ENCODE results near the gene WDFY1. TPM values are rescaled to one million over a fixed set of nuclear protein-coding genes. Genes with fewer than 3 reads are reported as not detected.

The WDFY1 gene
- polyA plus RNA-seq, 1 donor, result 28.6 TPM

- no peak for DNase-seq (ENCODE audit: low read depth)
These were observed 88.6 kb downstream of the WDFY1 start for GRCh38 chr2:223856584-223856983.

GRCh38 chr2:223856021-223856420 is 89.1 kb downstream of the WDFY1 start:
- no peak for DNase-seq (ENCODE audit: low read depth)

- DNase-seq (ENCODE audit: low read depth), result no peak
These were observed 89.7 kb downstream of the WDFY1 start for GRCh38 chr2:223855426-223855825.

- DNase-seq (ENCODE audit: low read depth), result no peak
These were observed 90.4 kb downstream of the WDFY1 start for GRCh38 chr2:223854741-223855140.

- no peak for DNase-seq (ENCODE audit: low read depth)
These were observed 91.7 kb downstream of the WDFY1 start for GRCh38 chr2:223853425-223853837.

- DNase-seq (ENCODE audit: low read depth), result no peak
These were observed 92.8 kb downstream of the WDFY1 start for GRCh38 chr2:223852281-223852795.

- DNase-seq (ENCODE audit: low read depth), result no peak
These were observed 97.7 kb downstream of the WDFY1 start for GRCh38 chr2:223847410-223847809.

- DNase-seq (ENCODE audit: low read depth), result no peak
These were observed 98.6 kb downstream of the WDFY1 start for GRCh38 chr2:223846515-223846914.

- DNase-seq (ENCODE audit: low read depth), result no peak
These were observed 103.5 kb downstream of the WDFY1 start for GRCh38 chr2:223841436-223842190.

- DNase-seq (ENCODE audit: low read depth), result no peak
These were observed 107.7 kb downstream of the WDFY1 start, which contains the start of gene AP1S3 for GRCh38 chr2:223837287-223838061. AP1S3 (minus strand) TSS chr2:223837582; CDS start chr2:223837450, 132 bp downstream.

GRCh38 chr2:223835701-223836532 is 109.2 kb downstream of the WDFY1 start:
- DNase-seq (ENCODE audit: low read depth), result no peak

GRCh38 chr2:223834431-223834830 is 110.7 kb downstream of the WDFY1 start:
- no peak for DNase-seq (ENCODE audit: low read depth)

GRCh38 chr2:223832241-223832903 is 112.8 kb downstream of the WDFY1 start:
- DNase-seq (ENCODE audit: low read depth), result no peak

GRCh38 chr2:223829128-223829527 is 116.0 kb downstream of the WDFY1 start:
- no peak for DNase-seq (ENCODE audit: low read depth)

- DNase-seq (ENCODE audit: low read depth), result no peak
These were observed 116.8 kb downstream of the WDFY1 start for GRCh38 chr2:223828314-223828713.

- DNase-seq (ENCODE audit: low read depth), result no peak
These were observed 118.1 kb downstream of the WDFY1 start for GRCh38 chr2:223826995-223827394.

Other genes starting within 250 kb of the WDFY1 start
- gene AP1S3, start 107.8 kb downstream of the WDFY1 start, polyA plus RNA-seq (ENCODE audit: insufficient read length), result 0.75 TPM
- 25.7 TPM for gene MRPL44, start 12.1 kb upstream of the WDFY1 start, polyA plus RNA-seq (ENCODE audit: insufficient read length)
- gene SERPINE2, start 94.0 kb upstream of the WDFY1 start, polyA plus RNA-seq (ENCODE audit: insufficient read length), result 73.3 TPM